ENCODE results near the gene AMOTL1. TPM values are rescaled to one million over a fixed set of nuclear protein-coding genes. Genes with fewer than 3 reads are reported as not detected.
"Not testable (repeated sequence)": the region's sequence is repeated elsewhere in the genome, so short reads cannot be mapped to it uniquely, and the experiment has no call there.

Gene AMOTL1
- total RNA-seq, 1 donor from 2014 or later, result 5.9 TPM

DNA sequence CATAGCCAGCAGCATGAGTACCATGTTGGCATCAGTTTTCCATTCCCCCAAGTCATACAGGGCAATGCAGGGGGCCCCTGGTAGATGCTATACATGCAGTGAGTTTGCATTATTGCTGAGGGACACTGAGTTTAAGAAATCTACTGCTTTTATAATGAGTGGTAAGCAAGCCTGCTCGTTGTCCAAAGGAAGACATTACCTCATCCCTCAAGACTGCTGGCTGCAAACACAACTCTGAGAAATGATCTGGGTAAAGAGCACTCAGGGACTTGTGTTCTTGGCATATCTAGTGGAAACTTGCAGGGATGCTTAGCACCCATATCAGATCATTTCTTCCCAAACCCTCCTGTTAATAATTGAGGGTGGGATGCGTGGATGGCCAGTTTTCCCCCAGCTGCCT, 127.3 kb downstream of the AMOTL1 start:
- peaks cover 12% of the 10 kb centered on the region for H3K27me3 Mint-ChIP-seq
- no peak for DNase-seq
- no peak overlapping the region for H3K27ac Mint-ChIP-seq
- H3K4me1 Mint-ChIP-seq, result no peaks in the 10 kb centered on the region
- H3K9me3 Mint-ChIP-seq, result peaks cover 15% of the 10 kb centered on the region
- intact Hi-C loops (cut with micrococcal nuclease), result loop anchor here (5.0 kb wide), 2 partner anchors 63 to 153 kb away; no protein-coding TSS in a partner anchor
- H3K4me3 Mint-ChIP-seq, result no peak overlapping the region
- no peaks in the 10 kb centered on the region for H3K36me3 Mint-ChIP-seq (ENCODE audit: low read depth)

DNA sequence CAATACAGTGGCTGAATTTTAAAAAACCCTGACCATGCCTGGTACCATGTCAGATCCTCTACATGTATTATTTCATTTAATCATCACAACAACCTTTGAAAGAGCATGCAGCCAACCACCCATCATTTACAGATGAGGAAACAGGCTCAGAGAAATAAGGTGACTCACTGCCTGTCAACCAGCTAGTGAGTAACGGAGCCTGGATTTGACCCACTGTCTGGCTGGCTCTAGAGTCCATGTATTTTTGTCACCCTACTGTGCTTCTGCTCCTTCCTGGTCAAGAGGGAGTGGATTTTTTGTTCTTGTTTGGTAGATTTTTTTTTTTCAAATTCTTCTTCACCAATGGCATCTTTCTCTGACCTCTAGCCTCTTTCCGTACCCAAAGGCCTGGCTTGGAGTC, 127.8 kb downstream of the AMOTL1 start:
- intact Hi-C loops (cut with micrococcal nuclease), result loop anchor here (5.0 kb wide), 2 partner anchors 64 to 154 kb away; no protein-coding TSS in a partner anchor
- Mint-ChIP-seq H3K4me1 (no peaks in the 10 kb centered on the region), H3K27ac (no peak overlapping the region), H3K36me3 (ENCODE audit: low read depth) (no peaks in the 10 kb centered on the region), H3K4me3 (no peak overlapping the region), H3K9me3 (peaks cover 15% of the 10 kb centered on the region), H3K27me3 (peaks cover 8% of the 10 kb centered on the region)
- peak; percentile 19 for DNase-seq

DNA sequence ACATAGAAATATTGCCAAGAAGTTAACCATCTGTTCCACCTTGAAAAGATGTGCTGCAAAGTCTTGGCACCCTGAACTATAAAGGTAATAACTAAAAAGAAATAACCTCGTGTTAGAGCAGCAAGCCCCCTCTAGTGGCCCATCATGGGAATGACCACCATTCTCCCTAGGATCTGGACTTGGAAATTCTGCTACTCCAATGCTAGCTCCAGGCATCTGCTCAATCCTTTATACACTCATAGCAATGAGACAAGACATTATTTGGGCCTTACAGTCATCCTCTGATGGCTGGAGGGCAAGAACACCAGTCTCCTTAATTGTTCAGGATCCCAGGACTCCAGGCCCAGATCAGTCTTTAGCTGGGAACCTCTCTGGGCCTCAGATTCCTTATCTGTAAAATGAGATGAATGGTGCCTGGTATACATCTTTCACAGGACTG, 129.2 kb downstream of the AMOTL1 start:
- Mint-ChIP-seq H3K27me3 (peaks cover 2% of the 10 kb centered on the region), H3K4me1 (no peaks in the 10 kb centered on the region), H3K36me3 (ENCODE audit: low read depth) (no peaks in the 10 kb centered on the region), H3K9me3 (peaks cover 12% of the 10 kb centered on the region), H3K4me3 (no peak overlapping the region), H3K27ac (no peak overlapping the region)
- peak; percentile 78 for DNase-seq
- intact Hi-C loops (cut with micrococcal nuclease), result loop anchor here (1.0 to 5.0 kb wide), 5 partner anchors 65 to 378 kb away; no protein-coding TSS in a partner anchor

DNA sequence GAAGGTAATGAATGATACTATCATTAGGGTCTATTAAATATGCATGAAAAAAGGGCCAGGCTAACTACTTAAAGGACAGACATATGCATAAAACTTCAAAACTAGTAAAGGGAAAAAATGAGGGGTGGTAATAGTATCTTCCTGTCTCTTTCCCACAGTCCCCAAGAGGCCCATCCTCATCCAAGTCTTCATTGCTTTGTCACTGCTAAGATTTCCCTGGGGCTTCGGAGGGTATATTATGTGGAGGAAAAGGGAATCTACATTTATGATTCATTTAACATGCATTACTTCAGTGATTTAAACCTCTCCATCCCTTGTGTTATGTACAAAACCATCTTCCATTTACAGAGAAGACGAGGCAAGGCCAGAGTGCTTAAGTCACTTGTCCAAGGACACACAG, 139.1 kb downstream of the AMOTL1 start:
- Mint-ChIP-seq H3K4me3 (no peak overlapping the region), H3K27me3 (peaks cover 7% of the 10 kb centered on the region), H3K4me1 (no peaks in the 10 kb centered on the region), H3K27ac (no peak overlapping the region), H3K36me3 (ENCODE audit: low read depth) (no peaks in the 10 kb centered on the region), H3K9me3 (peaks cover 4% of the 10 kb centered on the region)
- intact Hi-C loops (cut with micrococcal nuclease), result no loop called here
- no peak for DNase-seq

DNA sequence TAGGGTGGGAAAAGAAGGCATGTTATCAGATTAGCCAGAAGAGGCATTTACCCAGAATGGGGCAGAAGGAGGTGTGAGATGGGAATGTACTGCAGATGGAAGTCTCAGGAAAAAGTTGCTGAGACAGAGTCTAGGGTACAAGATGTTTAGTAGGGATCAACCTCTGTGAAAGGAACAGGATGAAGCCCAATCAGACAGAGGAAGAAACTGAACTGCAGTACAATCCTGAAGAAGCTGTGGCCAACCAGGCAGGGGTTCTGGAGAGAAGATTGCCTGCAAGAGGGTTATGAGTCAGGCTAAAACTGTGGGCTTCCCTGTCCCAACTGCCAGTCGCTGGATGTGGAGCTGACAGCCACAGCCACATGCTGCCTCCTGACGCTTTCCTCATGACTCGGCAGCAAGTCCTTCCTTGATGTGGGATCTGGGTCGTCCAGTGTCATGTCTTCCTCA, 141.2 kb downstream of the AMOTL1 start:
- no peak for DNase-seq
- H3K4me1 Mint-ChIP-seq, result no peaks in the 10 kb centered on the region
- intact Hi-C loops (cut with micrococcal nuclease), result no loop called here
- H3K4me3 Mint-ChIP-seq, result no peak overlapping the region
- H3K36me3 Mint-ChIP-seq (ENCODE audit: low read depth), result no peaks in the 10 kb centered on the region
- peaks cover 2% of the 10 kb centered on the region for H3K27me3 Mint-ChIP-seq
- no peak overlapping the region for H3K27ac Mint-ChIP-seq
- H3K9me3 Mint-ChIP-seq, result peaks cover 4% of the 10 kb centered on the region

DNA sequence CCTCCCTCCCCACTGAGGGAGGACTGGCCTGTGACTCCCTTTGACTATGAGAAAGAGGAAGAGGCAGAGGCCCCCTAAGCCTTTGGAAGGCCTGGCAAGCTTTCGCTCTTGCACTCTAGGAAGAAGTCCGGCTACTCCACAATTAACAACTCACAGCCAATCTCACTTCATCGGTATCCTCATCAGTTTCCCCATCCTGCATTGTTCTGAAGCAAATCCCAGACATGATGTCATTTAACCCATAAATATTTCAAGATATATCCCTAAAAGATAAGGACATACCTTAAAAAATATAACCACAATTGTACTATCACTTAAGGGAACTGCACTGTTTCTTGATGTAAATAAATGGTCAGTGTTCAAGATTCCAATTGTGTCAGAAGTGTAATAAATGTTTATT, 142.1 kb downstream of the AMOTL1 start:
- intact Hi-C loops (cut with micrococcal nuclease), result no loop called here
- no peak for DNase-seq
- Mint-ChIP-seq H3K9me3 (peaks cover 4% of the 10 kb centered on the region), H3K27me3 (peaks cover 2% of the 10 kb centered on the region), H3K4me3 (no peak overlapping the region), H3K4me1 (no peaks in the 10 kb centered on the region), H3K27ac (no peak overlapping the region), H3K36me3 (ENCODE audit: low read depth) (no peaks in the 10 kb centered on the region)

DNA sequence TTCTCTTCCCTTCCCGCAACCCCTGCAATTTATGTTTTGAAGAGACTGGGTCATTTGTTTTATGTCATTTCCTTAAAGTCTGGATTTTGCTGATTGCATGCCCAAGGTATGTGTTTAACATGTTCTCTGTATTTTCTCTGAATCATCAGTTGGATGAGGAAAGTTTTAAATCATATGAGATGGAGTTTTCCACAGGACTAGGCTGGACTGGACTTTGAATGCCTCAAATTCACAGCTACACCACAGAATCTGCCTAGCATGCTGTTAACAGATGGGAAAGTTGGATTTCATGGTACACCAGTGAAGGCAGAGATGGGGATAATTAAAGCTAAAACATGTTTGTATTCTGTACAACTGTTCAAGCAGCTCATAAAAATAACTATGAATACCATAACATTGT, 142.6 kb downstream of the AMOTL1 start:
- H3K27ac Mint-ChIP-seq, result no peak overlapping the region
- no peaks in the 10 kb centered on the region for H3K4me1 Mint-ChIP-seq
- H3K9me3 Mint-ChIP-seq, result peaks cover 4% of the 10 kb centered on the region
- intact Hi-C loops (cut with micrococcal nuclease), result no loop called here
- DNase-seq, result no peak
- H3K27me3 Mint-ChIP-seq, result peaks cover 5% of the 10 kb centered on the region
- H3K36me3 Mint-ChIP-seq (ENCODE audit: low read depth), result no peaks in the 10 kb centered on the region
- no peak overlapping the region for H3K4me3 Mint-ChIP-seq

DNA sequence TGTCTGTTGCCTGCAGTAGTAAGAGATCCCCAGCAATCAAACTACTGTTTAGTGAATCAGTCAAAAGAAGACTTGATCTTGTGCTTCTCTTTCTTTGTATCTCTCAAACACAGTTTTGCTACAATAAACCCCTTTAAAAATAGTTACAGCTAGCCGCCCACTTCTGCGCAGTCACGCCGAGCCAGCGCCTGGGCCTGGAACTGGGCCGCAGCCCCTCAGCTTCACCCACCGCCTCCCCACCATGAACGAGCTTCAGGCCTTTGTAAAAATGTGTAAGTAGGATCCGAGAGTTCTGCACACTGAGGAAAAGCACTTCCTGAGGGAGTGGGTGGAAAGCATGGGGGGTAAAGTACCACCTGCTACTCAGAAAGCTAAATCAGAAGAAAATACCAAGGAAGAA, 144.7 kb downstream of the AMOTL1 start:
- Mint-ChIP-seq H3K4me3 (no peak overlapping the region), H3K27ac (no peak overlapping the region), H3K27me3 (peaks cover 5% of the 10 kb centered on the region), H3K36me3 (ENCODE audit: low read depth) (no peaks in the 10 kb centered on the region), H3K4me1 (no peaks in the 10 kb centered on the region), H3K9me3 (no peaks in the 10 kb centered on the region)
- intact Hi-C loops (cut with micrococcal nuclease), result no loop called here
- peak; percentile 43 for DNase-seq

DNA sequence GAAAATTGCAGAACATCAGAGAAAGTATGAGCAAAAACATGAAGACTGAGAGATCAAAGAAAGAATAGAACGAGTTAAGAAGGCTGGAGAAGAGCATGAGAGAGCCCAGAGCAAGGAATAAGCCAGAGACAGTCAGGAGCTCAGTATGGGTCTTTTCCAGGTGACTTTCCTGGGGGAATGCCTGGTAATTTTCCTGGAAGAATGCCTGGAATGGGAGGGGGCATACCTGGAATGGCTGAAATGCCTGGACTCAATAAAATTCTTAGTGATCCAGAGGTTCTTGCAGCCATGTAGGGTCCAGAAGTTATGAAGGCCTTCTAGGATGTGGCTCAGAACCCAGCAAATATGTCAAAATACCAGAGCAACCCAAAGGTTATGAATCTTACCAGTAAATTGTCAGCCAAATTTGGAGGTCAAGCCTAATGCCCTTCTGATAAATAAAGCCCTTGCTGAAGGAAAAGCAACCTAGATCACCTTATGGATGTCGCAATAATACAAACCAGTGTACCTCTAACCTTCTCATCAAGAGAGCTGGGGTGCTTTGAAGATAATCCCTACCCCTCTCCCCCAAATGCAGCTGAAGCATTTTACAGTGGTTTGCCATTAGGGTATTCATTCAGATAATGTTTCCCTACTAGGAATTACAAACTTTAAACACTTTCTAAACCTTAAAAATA, 145.7 kb downstream of the AMOTL1 start:
- H3K9me3 Mint-ChIP-seq; H3K27me3 Mint-ChIP-seq; H3K27ac Mint-ChIP-seq; H3K4me1 Mint-ChIP-seq; intact Hi-C loops (cut with micrococcal nuclease); H3K4me3 Mint-ChIP-seq; H3K36me3 Mint-ChIP-seq (ENCODE audit: low read depth); DNase-seq: not testable (repeated sequence)

DNA sequence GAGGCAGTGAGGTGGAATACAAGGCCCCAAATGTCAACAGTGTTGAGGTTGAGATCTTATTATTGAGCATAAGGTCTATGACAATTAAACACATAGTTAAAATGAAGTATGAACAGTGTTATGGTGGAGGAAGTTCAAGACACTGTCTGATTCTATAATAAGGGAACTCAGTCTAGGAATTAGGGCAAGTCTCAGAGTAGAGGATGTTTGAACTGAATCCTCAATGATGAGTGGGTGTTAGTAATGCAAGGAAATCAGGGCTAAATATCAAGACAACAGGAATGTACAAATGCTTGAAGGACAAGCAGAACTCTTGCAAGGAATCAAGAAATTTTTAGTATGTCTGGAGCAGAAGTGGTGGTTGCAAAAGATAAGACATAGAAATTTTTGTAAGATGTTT, 152.2 kb downstream of the AMOTL1 start:
- intact Hi-C loops (cut with micrococcal nuclease), result no loop called here
- no peak for DNase-seq
- H3K4me3 Mint-ChIP-seq, result no peak overlapping the region
- peaks cover 11% of the 10 kb centered on the region for H3K4me1 Mint-ChIP-seq
- H3K27me3 Mint-ChIP-seq, result peaks cover 4% of the 10 kb centered on the region
- peaks cover 6% of the 10 kb centered on the region for H3K9me3 Mint-ChIP-seq
- H3K27ac Mint-ChIP-seq, result no peak overlapping the region
- H3K36me3 Mint-ChIP-seq (ENCODE audit: low read depth), result peaks cover 6% of the 10 kb centered on the region

DNA sequence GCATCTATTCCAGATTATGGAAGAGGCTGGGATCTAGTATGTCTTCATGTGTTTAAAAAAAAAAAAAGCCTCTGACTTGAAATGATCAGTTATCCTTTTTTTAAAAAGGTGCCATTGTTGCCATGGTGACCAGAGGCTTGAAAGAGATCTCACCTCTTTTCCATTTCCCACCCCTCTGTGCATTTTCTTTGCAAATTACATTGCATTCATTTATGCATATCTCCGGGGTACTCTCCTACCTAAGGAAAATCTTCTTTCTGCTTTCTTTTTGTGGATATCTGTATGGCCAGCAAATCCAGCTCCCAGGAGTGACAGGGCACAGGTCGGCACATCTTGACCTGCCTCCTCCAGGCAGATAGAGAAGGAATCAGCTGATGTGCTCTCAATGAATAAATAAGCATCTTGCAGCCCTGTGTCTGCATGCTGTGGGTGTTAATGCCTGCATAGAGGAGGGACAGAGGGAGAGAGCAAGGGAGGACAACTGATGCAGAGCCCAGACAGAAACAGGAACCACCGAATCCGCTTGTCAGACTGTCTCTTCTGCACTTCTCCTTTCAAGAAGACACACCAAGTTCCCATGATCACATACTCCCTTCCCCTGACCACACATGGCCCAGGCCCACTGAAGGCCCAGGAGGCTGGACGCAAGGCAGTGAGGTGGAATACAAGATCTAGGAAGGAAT, 154.3 kb downstream of the AMOTL1 start:
- intact Hi-C loops (cut with micrococcal nuclease), result no loop called here
- no peak overlapping the region for H3K27ac Mint-ChIP-seq
- DNase-seq, result no peak
- peaks cover 14% of the 10 kb centered on the region for H3K9me3 Mint-ChIP-seq
- H3K36me3 Mint-ChIP-seq (ENCODE audit: low read depth), result peaks cover 12% of the 10 kb centered on the region
- H3K4me3 Mint-ChIP-seq, result no peak overlapping the region
- peaks cover 1% of the 10 kb centered on the region for H3K27me3 Mint-ChIP-seq
- peaks cover 22% of the 10 kb centered on the region for H3K4me1 Mint-ChIP-seq

DNA sequence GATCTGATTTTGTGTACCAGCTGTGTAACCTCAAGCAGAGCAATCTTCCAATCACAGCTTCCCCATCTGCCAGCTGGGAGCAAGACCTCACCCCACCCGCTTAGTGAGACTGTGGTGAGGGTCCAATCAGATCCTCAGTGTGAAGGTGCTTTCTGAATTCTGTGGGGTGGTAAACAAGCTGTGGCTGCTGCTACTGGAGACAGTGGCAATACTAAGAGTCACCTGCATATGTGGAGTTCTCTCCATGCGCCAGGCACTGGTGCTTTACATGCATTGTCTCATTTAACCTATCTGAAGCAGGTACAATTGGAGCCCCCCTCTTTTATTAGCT, 154.8 kb downstream of the AMOTL1 start:
- H3K4me3 Mint-ChIP-seq, result no peak overlapping the region
- H3K36me3 Mint-ChIP-seq (ENCODE audit: low read depth), result peaks cover 12% of the 10 kb centered on the region
- no peak for DNase-seq
- H3K27me3 Mint-ChIP-seq, result peaks cover 1% of the 10 kb centered on the region
- H3K4me1 Mint-ChIP-seq, result peaks cover 23% of the 10 kb centered on the region
- intact Hi-C loops (cut with micrococcal nuclease), result no loop called here
- no peak overlapping the region for H3K27ac Mint-ChIP-seq
- peaks cover 14% of the 10 kb centered on the region for H3K9me3 Mint-ChIP-seq

DNA sequence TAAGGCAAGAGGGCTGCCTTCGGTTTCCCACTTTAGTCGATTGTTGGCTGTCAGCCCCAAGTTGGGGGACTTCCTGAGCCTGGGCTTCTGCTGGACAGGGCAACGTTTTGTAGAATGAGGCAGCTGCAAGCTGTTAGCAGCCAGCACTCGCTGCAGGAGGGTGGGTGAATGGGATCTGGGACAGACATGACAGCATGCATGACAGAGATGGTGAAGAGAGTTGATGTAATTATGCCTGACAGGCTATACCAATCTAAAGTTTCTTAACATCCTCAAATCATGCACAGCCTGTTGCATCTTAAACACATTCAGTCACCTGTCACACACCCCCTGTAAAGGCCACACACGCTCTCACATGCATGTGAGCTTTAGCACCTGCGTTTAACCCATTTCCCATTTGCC, 156.0 kb downstream of the AMOTL1 start:
- peaks cover 32% of the 10 kb centered on the region for H3K4me1 Mint-ChIP-seq
- no peaks in the 10 kb centered on the region for H3K27me3 Mint-ChIP-seq
- no peak overlapping the region for H3K27ac Mint-ChIP-seq
- no peak for DNase-seq
- no peak overlapping the region for H3K4me3 Mint-ChIP-seq
- peaks cover 21% of the 10 kb centered on the region for H3K9me3 Mint-ChIP-seq
- peaks cover 12% of the 10 kb centered on the region for H3K36me3 Mint-ChIP-seq (ENCODE audit: low read depth)
- intact Hi-C loops (cut with micrococcal nuclease), result no loop called here

DNA sequence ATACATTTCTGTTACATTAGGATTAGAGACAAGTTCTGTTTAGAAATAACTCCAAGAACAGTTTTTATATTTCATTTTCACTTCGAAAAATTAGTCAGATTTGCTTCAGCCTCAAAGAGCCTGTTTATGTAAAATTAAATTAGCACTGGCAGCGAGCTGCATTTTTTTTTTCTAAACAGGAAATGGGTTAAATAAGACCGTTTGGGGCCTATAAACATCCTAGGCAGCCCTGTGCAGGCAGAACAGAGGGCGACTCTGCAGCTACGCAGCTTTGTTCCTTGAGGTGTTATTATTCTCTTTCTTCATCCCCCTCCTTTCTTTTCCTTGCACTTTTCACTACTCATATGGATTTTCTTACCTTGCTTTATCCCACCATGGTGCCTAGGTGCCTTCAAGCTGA, 156.5 kb downstream of the AMOTL1 start:
- Mint-ChIP-seq H3K9me3 (peaks cover 24% of the 10 kb centered on the region), H3K27me3 (no peaks in the 10 kb centered on the region), H3K4me3 (peak overlapping the region; percentile 41), H3K4me1 (peaks cover 32% of the 10 kb centered on the region), H3K36me3 (ENCODE audit: low read depth) (peaks cover 12% of the 10 kb centered on the region), H3K27ac (peak overlapping the region; percentile 63)
- intact Hi-C loops (cut with micrococcal nuclease), result no loop called here
- DNase-seq, result peak; percentile 65
